DMS 273 (cell line): Measurements from ENCODE around the gene UFD1.

ENCODE experiments used
- DNase-seq: peaks from one replicate; lab custom pipeline; 2025; ENCODE audit not compliant: unreplicated experiment; lab: John Stamatoyannopoulos, UW

Gene UFD1

GRCh38 chr22:19430890-19431541, 48.0 kb downstream of the UFD1 start:
- DNase-seq: peak; percentile 72

- DNase-seq: peak; percentile 54
These were observed 48.8 kb downstream of the UFD1 start for GRCh38 chr22:19429950-19430889.

- no peak for DNase-seq
These were observed 54.9 kb downstream of the UFD1 start for GRCh38 chr22:19424186-19424500.

- DNase-seq: no peak
These were observed 56.3 kb downstream of the UFD1 start for GRCh38 chr22:19422440-19423301.

- no peak for DNase-seq
These were observed 58.7 kb downstream of the UFD1 start for GRCh38 chr22:19420321-19420720.

- peak; percentile 35 for DNase-seq
These were observed 59.4 kb downstream of the UFD1 start for GRCh38 chr22:19419464-19420178.

- no peak for DNase-seq
These were observed 59.9 kb downstream of the UFD1 start for GRCh38 chr22:19419086-19419463.

GRCh38 chr22:19412923-19413322, 66.1 kb downstream of the UFD1 start:
- no peak for DNase-seq

- DNase-seq: no peak
These were observed 66.5 kb downstream of the UFD1 start for GRCh38 chr22:19412478-19412877.

GRCh38 chr22:19411690-19412045, 67.3 kb downstream of the UFD1 start:
- no peak for DNase-seq

GRCh38 chr22:19410941-19411689, 67.9 kb downstream of the UFD1 start:
- DNase-seq: no peak

GRCh38 chr22:19407649-19408606, 71.1 kb downstream of the UFD1 start:
- DNase-seq: peak; percentile 70

- DNase-seq: no peak
These were observed 72.1 kb downstream of the UFD1 start for GRCh38 chr22:19406846-19407245.

- no peak for DNase-seq
These were observed 72.6 kb downstream of the UFD1 start for GRCh38 chr22:19406281-19406811.

- no peak for DNase-seq
These were observed 73.3 kb downstream of the UFD1 start for GRCh38 chr22:19405652-19406051.

GRCh38 chr22:19405133-19405532, 73.9 kb downstream of the UFD1 start:
- no peak for DNase-seq

- DNase-seq: no peak
These were observed 74.3 kb downstream of the UFD1 start for GRCh38 chr22:19404676-19405075.

- no peak for DNase-seq
These were observed 76.3 kb downstream of the UFD1 start for GRCh38 chr22:19402642-19403191.

- no peak for DNase-seq
These were observed 77.5 kb downstream of the UFD1 start for GRCh38 chr22:19401483-19401882.
